ENCODE measurements around the gene TYW3.

TYW3 gene

GRCh38 chr1:74771913-74772515, 39.1 kb downstream of the TYW3 start:
- DNase-seq (ENCODE audit: low read depth): peak; percentile 12
- peak; percentile 52 for TF ChIP-seq CTCF (IDR thresholded peaks at IDR 0.05; ENCODE audit: low read depth, low read length, missing control alignments)
- no peak overlapping the region for H3K4me3 ChIP-seq (ENCODE audit: low read depth, low read length)

GRCh38 chr1:74772945-74773344, 40.0 kb downstream of the TYW3 start:
- DNase-seq (ENCODE audit: low read depth): no peak
- no peak for TF ChIP-seq CTCF (IDR thresholded peaks at IDR 0.05; ENCODE audit: low read depth, low read length, missing control alignments)
- H3K4me3 ChIP-seq (ENCODE audit: low read depth, low read length): no peak overlapping the region

GRCh38 chr1:74773582-74773981, 40.6 kb downstream of the TYW3 start:
- H3K4me3 ChIP-seq (ENCODE audit: low read depth, low read length): no peak overlapping the region
- no peak for DNase-seq (ENCODE audit: low read depth)
- no peak for TF ChIP-seq CTCF (IDR thresholded peaks at IDR 0.05; ENCODE audit: low read depth, low read length, missing control alignments)

- DNase-seq (ENCODE audit: low read depth): no peak
- no peak for TF ChIP-seq CTCF (IDR thresholded peaks at IDR 0.05; ENCODE audit: low read depth, low read length, missing control alignments)
- H3K4me3 ChIP-seq (ENCODE audit: low read depth, low read length): no peak overlapping the region
These were observed 42.8 kb downstream of the TYW3 start for GRCh38 chr1:74775735-74776134.

GRCh38 chr1:74777525-74777924, 44.6 kb downstream of the TYW3 start:
- H3K4me3 ChIP-seq (ENCODE audit: low read depth, low read length): no peak overlapping the region
- TF ChIP-seq CTCF (IDR thresholded peaks at IDR 0.05; ENCODE audit: low read depth, low read length, missing control alignments): no peak
- DNase-seq (ENCODE audit: low read depth): no peak

GRCh38 chr1:74779750-74780149, 46.8 kb downstream of the TYW3 start:
- H3K4me3 ChIP-seq (ENCODE audit: low read depth, low read length): no peak overlapping the region
- no peak for DNase-seq (ENCODE audit: low read depth)
- TF ChIP-seq CTCF (IDR thresholded peaks at IDR 0.05; ENCODE audit: low read depth, low read length, missing control alignments): no peak

- DNase-seq (ENCODE audit: low read depth): no peak
- no peak for TF ChIP-seq CTCF (IDR thresholded peaks at IDR 0.05; ENCODE audit: low read depth, low read length, missing control alignments)
- no peak overlapping the region for H3K4me3 ChIP-seq (ENCODE audit: low read depth, low read length)
These were observed 47.6 kb downstream of the TYW3 start for GRCh38 chr1:74780594-74780993.

Measured in GM12864 (cell line).